Activated CD4-positive, alpha-beta memory T cell treated with anti-CD3 and anti-CD28 coated beads for 36 hours (primary cell): ENCODE measurements around the gene LGALS8. TPM values are rescaled to one million over a fixed set of nuclear protein-coding genes. Genes with fewer than 3 reads are reported as not detected.
A peak's percentile ranks its signal among the peaks of the same experiment; 100 is the strongest.

Source experiments
- CTCF ChIA-PET: fragments of 350-600 bp; sonication (Branson Sonifier 250); formaldehyde crosslinking; loops from one replicate; lab custom pipeline; 2021; ENCODE audit warnings: antibody characterized with exemption, inconsistent platforms; lab: Charles Lee
- POLR2A ChIA-PET: fragments of 350-600 bp; sonication (Branson Sonifier 250); formaldehyde crosslinking; loops from one replicate; lab custom pipeline; 2021; ENCODE audit warnings: antibody characterized with exemption; lab: Charles Lee
- DNase-seq: peaks from one replicate; pipeline ENCODE4 v3.0.0-alpha.2; 2020
- H3K27ac Mint-ChIP-seq: one replicate; pipeline ENCODE4 v1.8.0; 2021; ENCODE audit warnings: mixed read lengths
- H3K27me3 Mint-ChIP-seq: one replicate; pipeline ENCODE4 v1.8.0; 2021; ENCODE audit warnings: mixed read lengths
- H3K36me3 Mint-ChIP-seq: one replicate; pipeline ENCODE4 v1.8.0; 2021; ENCODE audit warnings: mixed read lengths
- H3K4me1 Mint-ChIP-seq: one replicate; pipeline ENCODE4 v1.8.0; 2021; ENCODE audit warnings: low read depth, mixed read lengths
- H3K4me3 Mint-ChIP-seq: one replicate; pipeline ENCODE4 v1.8.0; 2021; ENCODE audit warnings: mild to moderate bottlenecking, mixed read lengths
- H3K9me3 Mint-ChIP-seq: one replicate; pipeline ENCODE4 v1.8.0; 2021; ENCODE audit warnings: mixed read lengths
- intact Hi-C: fragments of 100-400 bp; cut with micrococcal nuclease; formaldehyde crosslinking; loops from one replicate; pipeline ENCODE4 v1.15.1; 2023
- total RNA-seq, 2 experiments: library from RNA; stranded (reverse); gene quantifications; one replicate each; pipeline ENCODE4 v1.2.3, GENCODE V29; 2021

LGALS8 gene
- total RNA-seq, 2 experiments from 2014 or later = 83.7 to 88.3 TPM

GRCh38 chr1:236524895-236525184 is 1.1 kb downstream of the LGALS8 start:
- H3K27me3 Mint-ChIP-seq = no peaks in the 10 kb centered on the region
- no peaks in the 10 kb centered on the region for H3K9me3 Mint-ChIP-seq
- peak overlapping the region; percentile 98 for H3K27ac Mint-ChIP-seq
- ChIA-PET POLR2A (interaction anchor here (0.8 to 0.9 kb wide), 2 partner anchors 9 to 17 kb away, joined by 3 to 4 read pairs; no protein-coding TSS in a partner anchor), CTCF (interaction anchor here (2.2 kb wide), 1 partner anchor 9 kb away, joined by 6 read pairs; no protein-coding TSS in a partner anchor)
- H3K36me3 Mint-ChIP-seq = peaks cover 26% of the 10 kb centered on the region
- peaks cover 26% of the 10 kb centered on the region for H3K4me1 Mint-ChIP-seq
- H3K4me3 Mint-ChIP-seq = peak overlapping the region; percentile 97
- intact Hi-C loops = loop anchor here (1.0 to 10.0 kb wide), 6 partner anchors 9 to 530 kb away; partner anchors contain the start of genes ERO1B and HEATR1
- DNase-seq = no peak

- no peak overlapping the region for H3K4me3 Mint-ChIP-seq
- ChIA-PET POLR2A (interaction anchor here (1.1 kb wide), 1 partner anchor 23 kb away, joined by 3 read pairs; no protein-coding TSS in a partner anchor), CTCF (interaction anchor here (0.6 to 1.4 kb wide), 3 partner anchors 8 to 985 kb away, joined by 3 to 4 read pairs (median 3); no protein-coding TSS in a partner anchor)
These were observed 2.3 kb downstream of the LGALS8 start for GRCh38 chr1:236526079-236526478.

DNA sequence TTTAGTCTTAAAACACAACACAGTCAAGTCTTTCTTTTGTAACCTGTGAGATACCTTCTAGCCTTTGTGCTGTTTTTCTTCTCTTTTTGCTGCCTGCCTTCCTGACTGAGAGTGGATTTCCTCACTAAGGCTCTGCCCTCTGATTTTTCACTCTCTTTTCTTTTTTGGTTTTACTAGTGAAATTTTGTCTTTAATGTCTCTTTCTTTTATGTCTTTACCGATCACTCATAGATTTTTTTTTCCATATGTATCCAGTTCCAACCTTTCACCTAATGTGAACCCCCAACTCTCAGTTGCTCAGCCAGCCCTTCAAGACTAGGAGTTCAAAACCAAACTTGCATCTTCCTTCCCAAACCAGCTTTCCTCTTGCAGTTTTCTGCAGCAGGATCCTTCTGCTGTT is 6.5 kb downstream of the LGALS8 start:
- intact Hi-C loops = loop anchor here (5.0 kb wide), 1 partner anchor 267 kb away; the partner anchor contains the start of gene MTR
- ChIA-PET CTCF (interaction anchor here (1.1 kb wide), 1 partner anchor 34 kb away, joined by 3 read pairs; no protein-coding TSS in a partner anchor), POLR2A (no interaction called here)
- Mint-ChIP-seq H3K4me3 (no peak overlapping the region), H3K9me3 (no peaks in the 10 kb centered on the region), H3K4me1 (peaks cover 55% of the 10 kb centered on the region), H3K36me3 (peaks cover 43% of the 10 kb centered on the region), H3K27me3 (no peaks in the 10 kb centered on the region), H3K27ac (peak overlapping the region; percentile 38)
- DNase-seq = no peak

More at GRCh38 chr1:236526079-236526478, 2.3 kb downstream of the LGALS8 start:
- H3K27ac Mint-ChIP-seq = no peak overlapping the region
- intact Hi-C loops = loop anchor here (10.0 kb wide), 1 partner anchor 531 kb away; no protein-coding TSS in a partner anchor
- H3K4me1 Mint-ChIP-seq = peaks cover 36% of the 10 kb centered on the region
- no peaks in the 10 kb centered on the region for H3K27me3 Mint-ChIP-seq
- DNase-seq = no peak
- H3K36me3 Mint-ChIP-seq = peaks cover 31% of the 10 kb centered on the region
- H3K9me3 Mint-ChIP-seq = no peaks in the 10 kb centered on the region

- H3K27ac Mint-ChIP-seq = no peak overlapping the region
- peaks cover 41% of the 10 kb centered on the region for H3K36me3 Mint-ChIP-seq
- H3K9me3 Mint-ChIP-seq = no peaks in the 10 kb centered on the region
- DNase-seq = no peak
- H3K27me3 Mint-ChIP-seq = no peaks in the 10 kb centered on the region
- POLR2A ChIA-PET = no interaction called here
- CTCF ChIA-PET = no interaction called here
- H3K4me1 Mint-ChIP-seq = peaks cover 59% of the 10 kb centered on the region
- intact Hi-C loops = loop anchor here (5.0 kb wide), 1 partner anchor 266 kb away; the partner anchor contains the start of gene MTR
- H3K4me3 Mint-ChIP-seq = no peak overlapping the region
These were observed 7.2 kb downstream of the LGALS8 start for GRCh38 chr1:236530959-236531358.

DNA sequence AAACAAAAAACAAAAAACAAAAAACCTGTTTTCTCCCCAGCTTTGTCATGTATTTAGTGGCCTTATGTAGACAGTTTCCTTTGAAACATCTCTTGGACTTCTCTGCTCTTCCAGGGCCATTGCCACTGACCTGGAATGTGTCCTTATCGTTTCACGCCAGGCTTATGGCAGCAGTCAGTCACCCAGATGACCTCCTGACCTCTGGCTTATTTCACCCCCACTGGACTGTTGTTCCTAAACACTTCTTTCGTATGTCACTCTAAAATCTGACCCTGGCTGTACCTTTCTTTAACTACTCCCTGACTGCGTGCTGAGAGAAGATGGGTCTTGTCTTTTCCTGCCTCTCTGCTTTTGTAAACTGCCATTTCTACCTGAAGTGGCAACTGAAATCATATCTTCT is 9.1 kb downstream of the LGALS8 start:
- no peak for DNase-seq
- POLR2A ChIA-PET = no interaction called here
- Mint-ChIP-seq H3K4me1 (peaks cover 57% of the 10 kb centered on the region), H3K36me3 (peaks cover 32% of the 10 kb centered on the region), H3K4me3 (no peak overlapping the region), H3K27ac (peak overlapping the region; percentile 35), H3K9me3 (no peaks in the 10 kb centered on the region), H3K27me3 (no peaks in the 10 kb centered on the region)
- intact Hi-C loops = loop anchor here (5.0 kb wide), 1 partner anchor 264 kb away; the partner anchor contains the start of gene MTR
- CTCF ChIA-PET = no interaction called here

DNA sequence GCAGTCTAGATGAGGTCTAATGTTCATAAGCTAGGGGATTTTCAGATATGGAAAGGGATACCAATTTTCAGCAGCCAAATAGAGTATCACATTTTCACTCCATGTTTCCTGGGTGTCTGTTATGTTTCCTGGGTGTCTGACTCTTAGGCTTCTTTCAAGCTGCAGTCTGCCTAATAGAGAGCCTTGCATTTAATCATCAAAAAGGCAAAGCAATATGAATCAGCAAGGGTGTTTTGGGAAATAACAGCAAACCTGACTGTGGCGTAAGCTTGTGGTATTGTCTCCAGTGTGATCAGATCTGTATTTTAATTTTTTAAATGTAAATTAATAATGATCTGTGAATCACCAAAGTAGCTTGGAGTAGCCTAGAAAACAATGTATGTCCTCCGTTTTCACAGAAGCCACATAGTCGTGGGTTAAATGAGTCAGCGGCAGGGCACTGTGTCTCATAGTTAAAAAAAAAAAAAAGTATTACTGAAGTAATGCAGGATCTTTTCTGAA is 10.4 kb downstream of the LGALS8 start:
- Mint-ChIP-seq H3K27me3 (no peaks in the 10 kb centered on the region), H3K4me3 (peak overlapping the region; percentile 34), H3K27ac (peak overlapping the region; percentile 88), H3K36me3 (peaks cover 38% of the 10 kb centered on the region), H3K9me3 (no peaks in the 10 kb centered on the region), H3K4me1 (peaks cover 54% of the 10 kb centered on the region)
- intact Hi-C loops = loop anchor here (1.0 to 5.0 kb wide), 5 partner anchors 10 to 263 kb away; partner anchors contain the start of genes HEATR1 and MTR
- POLR2A ChIA-PET = interaction anchor here (0.9 to 1.8 kb wide), 6 partner anchors 8 to 253 kb away, joined by 3 to 9 read pairs (median 6); partner anchors contain the start of genes ERO1B and LGALS8
- CTCF ChIA-PET = interaction anchor here (0.7 to 1.5 kb wide), 8 partner anchors 8 to 698 kb away, joined by 3 to 6 read pairs (median 4); partner anchors contain the start of gene LGALS8
- peak; percentile 71 for DNase-seq

DNA sequence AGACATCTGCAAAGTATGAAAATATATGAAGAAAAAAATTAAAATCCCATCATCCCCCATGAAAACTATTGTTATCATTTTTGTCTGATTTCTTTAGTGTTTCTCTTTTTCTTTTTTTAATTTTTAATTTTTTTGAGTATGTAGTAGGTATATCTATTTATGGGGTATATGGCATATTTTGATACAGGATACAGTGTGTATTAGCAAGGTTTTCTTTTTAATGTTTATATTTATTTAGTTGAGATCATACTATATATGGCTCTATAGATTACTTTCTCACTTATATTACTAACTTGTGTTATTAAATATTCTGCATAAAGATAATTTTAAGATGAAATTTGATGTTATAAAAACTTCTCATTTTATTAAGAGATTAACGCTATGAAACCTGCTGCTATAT is 11.4 kb downstream of the LGALS8 start:
- ChIA-PET POLR2A (interaction anchor here (1.2 to 1.8 kb wide), 2 partner anchors 12 to 254 kb away, joined by 5 to 9 read pairs; partner anchors contain the start of genes ERO1B and LGALS8), CTCF (interaction anchor here (1.1 to 1.3 kb wide), 2 partner anchors 9 to 27 kb away, joined by 3 to 4 read pairs; no protein-coding TSS in a partner anchor)
- Mint-ChIP-seq H3K27me3 (no peaks in the 10 kb centered on the region), H3K9me3 (no peaks in the 10 kb centered on the region), H3K36me3 (peaks cover 43% of the 10 kb centered on the region), H3K4me1 (peaks cover 51% of the 10 kb centered on the region), H3K27ac (no peak overlapping the region), H3K4me3 (no peak overlapping the region)
- DNase-seq = no peak
- intact Hi-C loops = loop anchor here (2.0 kb wide), 1 partner anchor 16 kb away; no protein-coding TSS in a partner anchor

- H3K4me1 Mint-ChIP-seq = peaks cover 47% of the 10 kb centered on the region
- no peaks in the 10 kb centered on the region for H3K27me3 Mint-ChIP-seq
- peak overlapping the region; percentile 10 for H3K27ac Mint-ChIP-seq
- no peak for DNase-seq
- ChIA-PET POLR2A (no interaction called here), CTCF (no interaction called here)
- H3K4me3 Mint-ChIP-seq = no peak overlapping the region
- H3K9me3 Mint-ChIP-seq = no peaks in the 10 kb centered on the region
- intact Hi-C loops = loop anchor here (2.0 kb wide), 1 partner anchor 17 kb away; no protein-coding TSS in a partner anchor
- peaks cover 43% of the 10 kb centered on the region for H3K36me3 Mint-ChIP-seq
These were observed 11.9 kb downstream of the LGALS8 start for GRCh38 chr1:236535662-236536161.

DNA sequence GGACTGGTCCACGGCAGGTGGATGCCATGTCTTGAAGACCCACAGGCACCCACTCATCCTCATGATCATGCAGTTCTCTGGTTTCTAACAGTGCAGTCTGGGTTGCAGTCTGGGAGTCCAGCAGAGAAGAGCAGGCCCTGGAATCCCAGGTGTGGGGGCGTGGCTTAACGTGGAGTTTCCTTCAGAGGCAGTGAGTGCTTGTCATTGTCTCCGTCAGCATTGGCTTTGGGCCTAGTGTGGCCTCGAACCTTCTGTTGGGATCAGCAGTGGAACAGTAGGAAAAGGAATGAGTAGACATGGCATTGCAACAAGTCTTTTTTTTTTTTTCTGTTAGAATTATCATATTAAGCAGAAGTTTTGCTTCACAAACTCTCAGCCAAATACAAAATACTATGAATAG is 12.8 kb downstream of the LGALS8 start:
- Mint-ChIP-seq H3K36me3 (peaks cover 44% of the 10 kb centered on the region), H3K4me3 (no peak overlapping the region), H3K27me3 (no peaks in the 10 kb centered on the region), H3K4me1 (peaks cover 42% of the 10 kb centered on the region), H3K27ac (no peak overlapping the region), H3K9me3 (no peaks in the 10 kb centered on the region)
- POLR2A ChIA-PET = no interaction called here
- intact Hi-C loops = no loop called here
- CTCF ChIA-PET = no interaction called here
- DNase-seq = no peak

DNA sequence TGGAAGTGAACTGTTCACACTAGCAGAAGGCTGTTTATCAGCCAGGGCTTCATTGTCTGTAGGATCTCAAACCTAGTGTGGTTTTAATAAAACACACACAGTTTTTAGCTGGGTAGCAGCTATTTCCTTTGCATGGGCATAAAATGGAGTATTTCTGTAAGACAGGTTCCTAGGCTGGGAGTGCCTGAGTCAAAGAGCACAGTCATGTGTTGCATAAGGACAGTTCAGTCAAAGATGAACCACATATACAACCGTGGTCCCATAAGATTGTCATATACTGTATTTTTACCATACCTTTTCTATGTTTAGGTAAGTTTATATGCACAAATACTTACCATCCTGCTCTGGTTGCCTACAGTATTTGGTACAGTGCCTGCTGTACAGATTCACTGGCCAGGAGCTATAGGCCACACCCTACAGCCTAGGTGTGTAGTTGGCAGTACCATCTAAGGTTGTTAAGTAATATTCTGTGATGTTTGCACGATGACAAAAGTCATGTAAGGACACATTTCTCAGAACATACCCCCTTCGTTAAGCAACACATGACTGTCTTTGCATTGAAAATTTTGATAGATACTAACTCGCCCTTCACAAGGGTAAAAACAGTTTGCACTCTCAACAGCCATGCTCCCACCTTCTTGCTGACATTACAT is 17.2 kb downstream of the LGALS8 start:
- DNase-seq = no peak
- Mint-ChIP-seq H3K27me3 (no peaks in the 10 kb centered on the region), H3K4me3 (no peak overlapping the region), H3K4me1 (peaks cover 26% of the 10 kb centered on the region), H3K36me3 (peaks cover 62% of the 10 kb centered on the region), H3K9me3 (no peaks in the 10 kb centered on the region), H3K27ac (no peak overlapping the region)
- POLR2A ChIA-PET = no interaction called here
- intact Hi-C loops = no loop called here
- CTCF ChIA-PET = no interaction called here

- Mint-ChIP-seq H3K9me3 (no peaks in the 10 kb centered on the region), H3K36me3 (peaks cover 68% of the 10 kb centered on the region), H3K27ac (no peak overlapping the region), H3K4me3 (no peak overlapping the region), H3K27me3 (no peaks in the 10 kb centered on the region), H3K4me1 (peaks cover 26% of the 10 kb centered on the region)
- intact Hi-C loops = no loop called here
- ChIA-PET CTCF (no interaction called here), POLR2A (interaction anchor here (1.6 kb wide), 1 partner anchor 8 kb away, joined by 3 read pairs; no protein-coding TSS in a partner anchor)
- DNase-seq = no peak
These were observed 17.9 kb downstream of the LGALS8 start for GRCh38 chr1:236541710-236542109.
